H7 (cell line): ENCODE data around the gene PSMF1. TPM values are rescaled to one million over a fixed set of nuclear protein-coding genes. Genes with fewer than 3 reads are reported as not detected.

Experiments
- DNase-seq: peaks from one replicate; pipeline ENCODE4 v3.0.0; 2012
- H3K27me3 ChIP-seq: 2 replicates; pipeline ENCODE4 v1.6.0; 2011; ENCODE audit warnings: mild to moderate bottlenecking, low read length; ENCODE audit not compliant: control insufficient read depth, insufficient read depth
- H3K36me3 ChIP-seq: replicated peaks from 2 replicates; pipeline ENCODE4 v1.5.1; 2011; ENCODE audit warnings: low read length; ENCODE audit not compliant: control insufficient read depth, insufficient read depth
- H3K4me3 ChIP-seq: 2 replicates; pipeline ENCODE4 v1.5.1; 2011; ENCODE audit warnings: low read depth, mild to moderate bottlenecking, control low read depth, low read length, moderate library complexity; ENCODE audit not compliant: insufficient read depth
- total RNA-seq: library from RNA; depleted of rRNA; stranded (reverse); fragments of >200 nt; shearing (Covaris generic); gene quantifications from 2 replicates; pipeline ENCODE4 v1.2.3, GENCODE V29; 2014; rRNA removed

PSMF1 gene
- 33.7 and 36.8 TPM in 2 replicates for total RNA-seq

GRCh38 chr20:1118336-1119127 lies at the start of gene PSMF1:
Gene PSMF1 (plus strand): TSS chr20:1118602. CDS start chr20:1118774, 172 bp downstream.
- Histone ChIP-seq H3K36me3 (peaks cover 5% of the 10 kb centered on the region), H3K27me3 (no peaks in the 10 kb centered on the region), H3K4me3 (peak within 1 kb of the TSS; percentile 98)
- peak; percentile 94 for DNase-seq

GRCh38 chr20:1072258-1072657 lies 46.1 kb upstream of the PSMF1 start:
- Histone ChIP-seq H3K36me3 (no peaks in the 10 kb centered on the region), H3K27me3 (no peaks in the 10 kb centered on the region), H3K4me3 (no peak overlapping the region)
- DNase-seq = no peak

GRCh38 chr20:1075616-1076015 lies 42.8 kb upstream of the PSMF1 start:
- no peak overlapping the region for H3K4me3 ChIP-seq
- H3K36me3 ChIP-seq = no peaks in the 10 kb centered on the region
- DNase-seq = no peak
- H3K27me3 ChIP-seq = no peaks in the 10 kb centered on the region

GRCh38 chr20:1081891-1082290 lies 36.5 kb upstream of the PSMF1 start:
- no peak for DNase-seq
- Histone ChIP-seq H3K36me3 (no peaks in the 10 kb centered on the region), H3K27me3 (no peaks in the 10 kb centered on the region), H3K4me3 (no peak overlapping the region)

- DNase-seq = no peak
- H3K36me3 ChIP-seq = no peaks in the 10 kb centered on the region
- no peaks in the 10 kb centered on the region for H3K27me3 ChIP-seq
- H3K4me3 ChIP-seq = no peak overlapping the region
These were observed 34.8 kb upstream of the PSMF1 start for GRCh38 chr20:1083431-1084080.

GRCh38 chr20:1085492-1086276 lies 32.7 kb upstream of the PSMF1 start:
- DNase-seq = no peak
- no peaks in the 10 kb centered on the region for H3K36me3 ChIP-seq
- H3K4me3 ChIP-seq = no peak overlapping the region
- no peaks in the 10 kb centered on the region for H3K27me3 ChIP-seq

GRCh38 chr20:1086277-1087213 lies 31.9 kb upstream of the PSMF1 start:
- no peaks in the 10 kb centered on the region for H3K27me3 ChIP-seq
- H3K4me3 ChIP-seq = no peak overlapping the region
- DNase-seq = peak; percentile 19
- no peaks in the 10 kb centered on the region for H3K36me3 ChIP-seq

- Histone ChIP-seq H3K36me3 (no peaks in the 10 kb centered on the region), H3K27me3 (no peaks in the 10 kb centered on the region), H3K4me3 (no peak overlapping the region)
- no peak for DNase-seq
These were observed 31.0 kb upstream of the PSMF1 start for GRCh38 chr20:1087311-1087905.

GRCh38 chr20:1094751-1095150 lies 23.7 kb upstream of the PSMF1 start:
- H3K27me3 ChIP-seq = no peaks in the 10 kb centered on the region
- no peaks in the 10 kb centered on the region for H3K36me3 ChIP-seq
- DNase-seq = no peak
- H3K4me3 ChIP-seq = no peak overlapping the region

- Histone ChIP-seq H3K4me3 (no peak overlapping the region), H3K27me3 (no peaks in the 10 kb centered on the region)
- DNase-seq = no peak
These were observed 16.9 kb upstream of the PSMF1 start for GRCh38 chr20:1101533-1101932.

GRCh38 chr20:1102016-1102415 lies 16.4 kb upstream of the PSMF1 start:
- Histone ChIP-seq H3K4me3 (no peak overlapping the region), H3K27me3 (no peaks in the 10 kb centered on the region), H3K36me3 (no peaks in the 10 kb centered on the region)
- DNase-seq = no peak

More at GRCh38 chr20:1101533-1101932, 16.9 kb upstream of the PSMF1 start:
- H3K36me3 ChIP-seq = no peaks in the 10 kb centered on the region

- H3K27me3 ChIP-seq = no peaks in the 10 kb centered on the region
- H3K36me3 ChIP-seq = no peaks in the 10 kb centered on the region
- no peak for DNase-seq
- H3K4me3 ChIP-seq = no peak overlapping the region
These were observed 14.7 kb upstream of the PSMF1 start for GRCh38 chr20:1103751-1104150.

GRCh38 chr20:1105599-1106194 lies 12.7 kb upstream of the PSMF1 start:
- Histone ChIP-seq H3K27me3 (no peaks in the 10 kb centered on the region), H3K36me3 (no peaks in the 10 kb centered on the region)
- DNase-seq = no peak

More at GRCh38 chr20:1105599-1106194, 12.7 kb upstream of the PSMF1 start:
- no peak overlapping the region for H3K4me3 ChIP-seq
